Activated naive CD4-positive, alpha-beta T cell treated with anti-CD3 and anti-CD28 coated beads for 36 hours (primary cell): Measurements from ENCODE around the gene LPCAT4. TPM values are rescaled to one million over a fixed set of nuclear protein-coding genes. Genes with fewer than 3 reads are reported as not detected.
"Not testable (repeated sequence)": the region's sequence is repeated elsewhere in the genome, so short reads cannot be mapped to it uniquely, and the experiment has no call there.

Source experiments
- CTCF ChIA-PET: fragments of 350-600 bp; sonication (Branson Sonifier 250); formaldehyde crosslinking; loops from one replicate; lab custom pipeline; 2021; ENCODE audit warnings: antibody characterized with exemption; lab: Charles Lee
- DNase-seq: peaks from one replicate; pipeline ENCODE4 v3.0.0-alpha.2; 2020
- H3K27ac Mint-ChIP-seq: one replicate; pipeline ENCODE4 v1.8.0; 2021; ENCODE audit warnings: mild to moderate bottlenecking, mixed read lengths
- H3K27me3 Mint-ChIP-seq: one replicate; pipeline ENCODE4 v1.8.0; 2021; ENCODE audit warnings: low read depth, mixed read lengths
- H3K36me3 Mint-ChIP-seq: one replicate; pipeline ENCODE4 v1.8.0; 2021; ENCODE audit warnings: low read depth, mixed read lengths
- H3K4me1 Mint-ChIP-seq: one replicate; pipeline ENCODE4 v1.8.0; 2021; ENCODE audit warnings: low read depth, mixed read lengths
- H3K4me3 Mint-ChIP-seq: one replicate; pipeline ENCODE4 v1.8.0; 2021; ENCODE audit warnings: mild to moderate bottlenecking, moderate library complexity, mixed read lengths
- H3K9me3 Mint-ChIP-seq: one replicate; pipeline ENCODE4 v1.8.0; 2021; ENCODE audit warnings: mixed read lengths
- intact Hi-C: fragments of 100-400 bp; cut with micrococcal nuclease; formaldehyde crosslinking; loops from one replicate; pipeline ENCODE4 v1.15.1; 2023
- total RNA-seq, 2 experiments: library from RNA; stranded (reverse); gene quantifications; one replicate each; pipeline ENCODE4 v1.2.3, GENCODE V29; 2021

LPCAT4 gene
- total RNA-seq, 2 experiments from 2014 or later: 63.5 to 66.8 TPM

DNA sequence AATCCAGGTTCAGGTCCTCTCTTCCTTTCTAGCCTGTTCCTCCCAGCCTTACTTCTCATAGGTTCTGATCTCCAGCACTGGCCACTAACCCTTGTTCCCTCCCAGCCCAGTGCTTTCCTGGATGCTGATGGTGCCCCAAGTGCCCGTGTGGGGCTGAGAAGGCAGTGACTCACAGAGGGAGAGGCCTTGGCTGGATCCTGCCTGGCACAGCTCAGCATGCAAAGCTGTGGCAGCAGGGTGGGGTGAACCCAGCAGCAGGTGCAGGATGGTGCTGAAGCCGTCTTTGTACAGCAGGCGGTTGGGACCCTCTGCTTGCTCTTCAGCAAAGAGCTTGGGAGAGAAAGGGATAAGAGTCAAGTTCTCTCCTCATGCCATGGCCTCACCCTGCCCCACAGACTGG lies 7.6 kb downstream of the LPCAT4 start:
- H3K9me3 Mint-ChIP-seq: no peaks in the 10 kb centered on the region
- H3K27ac Mint-ChIP-seq: no peak overlapping the region
- no peaks in the 10 kb centered on the region for H3K27me3 Mint-ChIP-seq
- DNase-seq: no peak
- no peaks in the 10 kb centered on the region for H3K4me1 Mint-ChIP-seq
- CTCF ChIA-PET: interaction anchor here (1.4 kb wide), 1 partner anchor 222 kb away, joined by 5 read pairs; no protein-coding TSS in a partner anchor
- peaks cover 23% of the 10 kb centered on the region for H3K36me3 Mint-ChIP-seq
- intact Hi-C loops: no loop called here
- no peak overlapping the region for H3K4me3 Mint-ChIP-seq

DNA sequence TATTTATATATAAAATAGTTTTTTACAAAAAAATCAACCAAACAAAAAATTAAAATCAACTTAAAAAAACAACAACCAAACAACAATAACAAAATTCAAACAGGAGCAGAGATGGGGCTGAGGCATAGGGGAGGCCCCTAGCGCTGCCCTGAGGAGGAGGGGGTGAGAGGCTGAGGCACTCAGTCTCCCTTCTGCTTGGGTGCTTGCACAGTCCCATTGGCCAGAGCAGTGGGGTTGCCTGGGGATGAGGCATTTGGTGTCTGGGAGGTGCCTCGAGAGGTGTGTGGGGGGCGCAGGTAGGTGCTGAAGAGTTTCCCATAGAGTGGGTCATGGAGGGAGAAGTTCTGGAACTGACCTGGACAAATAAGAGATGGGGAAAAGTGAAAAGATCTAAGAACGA lies 8.0 kb downstream of the LPCAT4 start:
- Mint-ChIP-seq H3K36me3 (peaks cover 25% of the 10 kb centered on the region), H3K27me3 (no peaks in the 10 kb centered on the region)
- intact Hi-C loops: no loop called here

DNA sequence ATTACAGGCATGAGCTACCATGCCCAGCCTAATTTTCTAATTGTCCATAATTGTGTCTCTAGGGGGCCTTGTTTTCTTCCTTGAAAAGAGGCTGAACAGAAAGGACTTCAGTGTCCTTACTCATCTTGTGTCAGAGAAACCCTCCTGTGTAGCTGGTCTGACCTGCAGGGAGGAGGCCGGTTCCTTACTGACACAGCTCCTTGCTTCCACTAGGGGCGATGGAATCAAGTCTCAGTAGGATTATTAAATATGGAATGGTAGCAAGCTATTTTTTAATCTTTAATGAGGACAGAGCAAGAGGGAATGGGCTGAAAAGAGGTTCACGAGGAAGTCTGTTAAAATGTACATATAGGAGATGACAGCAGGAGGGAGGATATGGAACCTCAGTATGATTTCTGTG lies 8.6 kb downstream of the LPCAT4 start:
- Mint-ChIP-seq H3K4me3 (no peak overlapping the region), H3K36me3 (peaks cover 22% of the 10 kb centered on the region), H3K4me1 (no peaks in the 10 kb centered on the region), H3K9me3 (no peaks in the 10 kb centered on the region), H3K27me3 (no peaks in the 10 kb centered on the region), H3K27ac (no peak overlapping the region)
- intact Hi-C loops: no loop called here
- CTCF ChIA-PET: interaction anchor here (1.4 kb wide), 2 partner anchors 15 to 223 kb away, joined by 5 read pairs; partner anchors contain the start of gene NUTM1
- DNase-seq: no peak

More for the DNA sequence above, 8.0 kb downstream of the LPCAT4 start:
- H3K4me1 Mint-ChIP-seq: no peaks in the 10 kb centered on the region
- no peak overlapping the region for H3K27ac Mint-ChIP-seq
- no peak overlapping the region for H3K4me3 Mint-ChIP-seq
- no peaks in the 10 kb centered on the region for H3K9me3 Mint-ChIP-seq
- CTCF ChIA-PET: interaction anchor here (1.4 kb wide), 1 partner anchor 222 kb away, joined by 5 read pairs; no protein-coding TSS in a partner anchor
- DNase-seq: no peak

DNA sequence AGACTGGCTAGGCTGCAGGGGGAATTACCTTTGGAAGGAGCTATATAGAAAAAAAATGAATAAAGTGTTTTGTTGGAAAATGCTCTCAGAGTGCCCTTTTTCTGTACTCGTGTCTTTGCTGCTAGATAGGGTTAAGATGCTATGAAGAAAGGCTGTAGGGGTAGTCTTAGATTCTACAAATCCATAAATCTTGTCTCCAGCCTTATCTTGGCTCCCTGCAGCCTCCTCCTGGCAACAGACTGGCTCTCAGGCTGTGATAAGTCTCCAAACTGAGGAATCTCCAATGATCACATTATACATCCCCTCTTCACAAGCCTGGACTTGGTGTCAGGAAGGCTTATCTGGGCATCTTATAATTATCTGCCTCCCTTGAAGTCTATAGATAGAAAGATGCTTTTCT lies 9.3 kb downstream of the LPCAT4 start:
- Mint-ChIP-seq H3K4me3 (no peak overlapping the region), H3K4me1 (no peaks in the 10 kb centered on the region), H3K27me3 (no peaks in the 10 kb centered on the region), H3K27ac (no peak overlapping the region), H3K36me3 (peaks cover 19% of the 10 kb centered on the region), H3K9me3 (no peaks in the 10 kb centered on the region)
- DNase-seq: no peak
- intact Hi-C loops: no loop called here
- CTCF ChIA-PET: interaction anchor here (1.4 kb wide), 1 partner anchor 14 kb away, joined by 5 read pairs; the partner anchor contains the start of gene NUTM1

DNA sequence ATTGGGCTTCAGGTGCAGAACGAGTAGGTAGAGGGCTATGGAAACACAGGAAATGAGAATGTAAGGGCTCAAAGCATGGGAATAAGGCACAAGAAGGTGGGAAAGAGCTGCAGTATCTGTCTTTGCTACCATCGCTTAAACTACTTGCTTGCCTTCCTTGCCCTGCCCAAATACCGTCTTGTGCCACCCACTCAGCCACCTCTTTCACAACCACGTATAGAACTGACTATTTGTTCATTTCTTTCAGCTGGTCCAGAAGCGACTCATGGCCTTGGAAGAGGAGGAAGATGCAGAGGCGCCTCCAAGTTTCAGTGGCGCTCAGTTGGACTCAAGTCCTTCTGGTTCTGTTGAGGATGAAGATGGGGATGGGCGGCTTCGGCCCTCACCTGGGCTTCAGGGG lies 11.8 kb downstream of the LPCAT4 start:
- H3K4me1 Mint-ChIP-seq: no peaks in the 10 kb centered on the region
- H3K27ac Mint-ChIP-seq: no peak overlapping the region
- H3K27me3 Mint-ChIP-seq: no peaks in the 10 kb centered on the region
- peaks cover 16% of the 10 kb centered on the region for H3K36me3 Mint-ChIP-seq
- CTCF ChIA-PET: interaction anchor here (0.9 to 1.6 kb wide), 2 partner anchors 9 to 12 kb away, joined by 3 to 10 read pairs; partner anchors contain the start of gene LPCAT4
- no peak overlapping the region for H3K4me3 Mint-ChIP-seq
- DNase-seq: no peak
- no peaks in the 10 kb centered on the region for H3K9me3 Mint-ChIP-seq
- intact Hi-C loops: no loop called here

DNA sequence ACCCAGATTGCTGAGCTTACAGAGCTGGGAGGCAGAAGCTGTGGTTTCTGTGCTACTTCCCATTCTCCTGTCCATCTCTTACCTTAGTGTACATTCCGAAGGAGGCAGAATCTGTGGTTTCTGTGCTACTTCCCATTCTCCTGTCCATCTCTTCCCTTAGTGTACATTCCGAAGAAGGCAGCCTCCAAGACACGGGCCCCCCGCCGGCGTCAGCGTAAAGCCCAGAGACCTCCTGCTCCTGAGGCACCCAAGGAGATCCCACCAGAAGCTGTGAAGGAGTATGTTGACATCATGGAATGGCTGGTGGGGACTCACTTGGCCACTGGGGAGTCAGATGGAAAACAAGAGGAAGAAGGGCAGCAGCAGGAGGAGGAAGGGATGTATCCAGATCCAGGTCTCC lies 12.7 kb downstream of the LPCAT4 start:
- Mint-ChIP-seq H3K27me3 (no peaks in the 10 kb centered on the region), H3K4me1 (no peaks in the 10 kb centered on the region), H3K27ac (no peak overlapping the region), H3K4me3 (no peak overlapping the region), H3K36me3 (peaks cover 16% of the 10 kb centered on the region), H3K9me3 (no peaks in the 10 kb centered on the region)
- DNase-seq: no peak
- CTCF ChIA-PET: interaction anchor here (1.6 kb wide), 1 partner anchor 13 kb away, joined by 10 read pairs; the partner anchor contains the start of gene LPCAT4
- intact Hi-C loops: no loop called here

DNA sequence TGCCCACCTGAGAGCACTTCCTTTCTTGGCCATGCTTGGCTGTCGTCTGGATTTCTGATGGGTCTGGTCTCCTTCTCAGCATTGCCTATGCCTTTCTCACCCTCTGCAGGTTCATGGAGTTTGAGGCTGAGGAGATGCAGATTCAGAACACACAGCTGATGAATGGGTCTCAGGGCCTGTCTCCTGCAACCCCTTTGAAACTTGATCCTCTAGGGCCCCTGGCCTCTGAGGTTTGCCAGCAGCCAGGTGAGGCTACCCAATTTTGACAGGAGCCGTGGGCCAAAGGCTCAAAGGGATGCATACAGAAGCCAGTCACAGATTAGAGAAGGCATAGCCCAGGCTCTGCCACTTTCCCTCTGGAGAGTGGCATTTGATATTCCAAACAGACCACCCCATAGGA lies 13.4 kb downstream of the LPCAT4 start:
- intact Hi-C loops: no loop called here
- Mint-ChIP-seq H3K27ac (no peak overlapping the region), H3K27me3 (no peaks in the 10 kb centered on the region), H3K9me3 (no peaks in the 10 kb centered on the region), H3K36me3 (peaks cover 13% of the 10 kb centered on the region), H3K4me3 (no peak overlapping the region), H3K4me1 (no peaks in the 10 kb centered on the region)
- no peak for DNase-seq
- CTCF ChIA-PET: no interaction called here

DNA sequence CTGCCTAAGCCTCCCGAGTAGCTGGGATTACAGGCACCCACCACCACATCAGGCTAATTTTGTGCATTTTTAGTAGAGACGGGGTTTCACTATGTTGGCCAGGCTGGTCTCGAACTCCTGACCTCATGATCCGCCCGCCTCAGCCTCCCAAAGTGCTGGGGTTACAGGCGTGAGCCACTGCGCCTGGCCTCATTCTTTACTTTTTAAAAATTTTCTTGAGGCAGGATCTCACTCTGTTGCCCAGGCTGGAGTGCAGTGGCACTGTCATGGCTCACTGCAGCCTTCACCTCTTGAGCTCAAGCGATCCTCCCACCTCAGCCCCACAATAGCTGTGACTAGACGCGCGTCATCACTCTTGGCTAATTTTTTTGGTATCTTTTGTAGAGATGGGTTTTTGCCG lies 14.0 kb downstream of the LPCAT4 start:
- H3K27ac Mint-ChIP-seq: not testable (repeated sequence)

DNA sequence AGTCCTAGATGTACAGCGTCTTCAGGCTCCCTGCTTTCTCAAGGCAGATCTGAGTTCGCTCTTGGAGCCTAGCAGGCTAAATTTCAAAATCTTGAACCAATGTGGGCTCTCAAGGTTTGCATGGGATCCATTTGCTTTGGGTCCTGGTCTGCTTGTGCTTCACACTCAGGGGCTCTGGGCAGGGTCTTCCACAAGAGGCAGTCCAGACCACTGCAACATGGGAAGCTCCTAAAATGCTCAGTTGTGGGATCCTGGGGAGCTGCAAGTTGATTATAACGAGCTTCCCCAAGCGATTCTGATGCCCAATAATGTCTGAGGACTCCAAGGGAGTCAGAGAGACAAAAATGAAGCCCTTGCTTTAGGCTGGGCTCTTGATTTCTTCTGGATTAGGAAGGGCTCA lies 17.2 kb downstream of the LPCAT4 start:
- Mint-ChIP-seq H3K27me3 (no peaks in the 10 kb centered on the region), H3K9me3 (no peaks in the 10 kb centered on the region), H3K27ac (no peak overlapping the region), H3K4me3 (no peak overlapping the region), H3K36me3 (peaks cover 5% of the 10 kb centered on the region), H3K4me1 (no peaks in the 10 kb centered on the region)
- CTCF ChIA-PET: no interaction called here
- intact Hi-C loops: no loop called here
- DNase-seq: no peak

More for the DNA sequence above, 14.0 kb downstream of the LPCAT4 start:
- DNase-seq, H3K4me1 Mint-ChIP-seq, H3K9me3 Mint-ChIP-seq, H3K27me3 Mint-ChIP-seq, intact Hi-C loops, H3K4me3 Mint-ChIP-seq: not testable (repeated sequence)
- H3K36me3 Mint-ChIP-seq: peaks cover 10% of the 10 kb centered on the region
- CTCF ChIA-PET: interaction anchor here (1.6 kb wide), 1 partner anchor 8 kb away, joined by 4 read pairs; no protein-coding TSS in a partner anchor

DNA sequence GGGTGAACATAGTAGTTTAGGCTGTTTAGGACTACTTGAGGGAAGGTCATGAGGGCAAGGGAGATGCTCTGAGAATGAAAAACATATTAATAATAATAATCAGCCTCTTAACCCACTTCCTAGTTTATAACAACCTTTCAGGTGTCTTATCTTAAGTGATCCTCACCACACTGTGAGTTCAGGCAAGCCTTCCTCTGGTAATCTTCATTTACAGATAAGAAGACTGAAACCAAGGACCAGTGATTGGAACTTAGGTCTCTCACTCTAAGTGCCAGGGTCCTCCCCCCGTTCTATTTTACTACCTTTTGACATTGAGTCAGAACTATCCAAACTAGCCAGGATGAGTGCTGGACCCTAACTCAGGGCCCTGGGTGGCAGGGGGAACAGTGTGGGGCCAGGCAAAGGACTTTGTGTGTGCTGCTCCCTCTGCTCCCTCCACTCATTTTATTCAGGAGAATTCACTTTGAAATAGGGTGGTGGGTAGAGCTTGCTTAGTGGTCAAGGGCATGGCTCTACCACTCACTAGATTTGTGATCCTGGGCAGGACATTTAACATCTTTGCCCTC lies 18.2 kb downstream of the LPCAT4 start:
- H3K36me3 Mint-ChIP-seq: peaks cover 2% of the 10 kb centered on the region
- H3K9me3 Mint-ChIP-seq: no peaks in the 10 kb centered on the region
- CTCF ChIA-PET: no interaction called here
- H3K4me3 Mint-ChIP-seq: no peak overlapping the region
- no peak overlapping the region for H3K27ac Mint-ChIP-seq
- DNase-seq: no peak
- H3K4me1 Mint-ChIP-seq: no peaks in the 10 kb centered on the region
- no peaks in the 10 kb centered on the region for H3K27me3 Mint-ChIP-seq
- intact Hi-C loops: no loop called here

DNA sequence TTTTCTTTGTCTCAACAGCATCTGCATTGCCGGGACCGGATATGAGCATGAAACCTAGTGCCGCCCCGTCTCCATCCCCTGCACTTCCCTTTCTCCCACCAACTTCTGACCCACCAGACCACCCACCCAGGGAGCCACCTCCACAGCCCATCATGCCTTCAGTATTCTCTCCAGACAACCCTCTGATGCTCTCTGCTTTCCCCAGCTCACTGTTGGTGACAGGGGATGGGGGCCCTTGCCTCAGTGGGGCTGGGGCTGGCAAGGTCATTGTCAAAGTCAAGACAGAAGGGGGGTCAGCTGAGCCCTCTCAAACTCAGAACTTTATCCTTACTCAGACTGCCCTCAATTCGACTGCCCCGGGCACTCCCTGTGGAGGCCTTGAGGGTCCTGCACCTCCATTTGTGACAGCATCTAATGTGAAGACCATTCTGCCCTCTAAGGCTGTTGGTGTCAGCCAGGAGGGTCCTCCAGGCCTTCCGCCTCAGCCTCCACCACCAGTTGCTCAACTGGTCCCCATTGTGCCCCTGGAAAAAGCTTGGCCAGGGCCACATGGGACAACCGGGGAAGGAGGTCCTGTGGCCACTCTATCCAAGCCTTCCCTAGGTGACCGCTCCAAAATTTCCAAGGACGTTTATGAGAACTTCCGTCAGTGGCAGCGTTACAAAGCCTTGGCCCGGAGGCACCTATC lies 18.9 kb downstream of the LPCAT4 start:
- Mint-ChIP-seq H3K27ac (no peak overlapping the region), H3K36me3 (peaks cover 2% of the 10 kb centered on the region), H3K4me1 (no peaks in the 10 kb centered on the region), H3K27me3 (no peaks in the 10 kb centered on the region), H3K9me3 (no peaks in the 10 kb centered on the region), H3K4me3 (no peak overlapping the region)
- no peak for DNase-seq
- CTCF ChIA-PET: no interaction called here
- intact Hi-C loops: no loop called here

DNA sequence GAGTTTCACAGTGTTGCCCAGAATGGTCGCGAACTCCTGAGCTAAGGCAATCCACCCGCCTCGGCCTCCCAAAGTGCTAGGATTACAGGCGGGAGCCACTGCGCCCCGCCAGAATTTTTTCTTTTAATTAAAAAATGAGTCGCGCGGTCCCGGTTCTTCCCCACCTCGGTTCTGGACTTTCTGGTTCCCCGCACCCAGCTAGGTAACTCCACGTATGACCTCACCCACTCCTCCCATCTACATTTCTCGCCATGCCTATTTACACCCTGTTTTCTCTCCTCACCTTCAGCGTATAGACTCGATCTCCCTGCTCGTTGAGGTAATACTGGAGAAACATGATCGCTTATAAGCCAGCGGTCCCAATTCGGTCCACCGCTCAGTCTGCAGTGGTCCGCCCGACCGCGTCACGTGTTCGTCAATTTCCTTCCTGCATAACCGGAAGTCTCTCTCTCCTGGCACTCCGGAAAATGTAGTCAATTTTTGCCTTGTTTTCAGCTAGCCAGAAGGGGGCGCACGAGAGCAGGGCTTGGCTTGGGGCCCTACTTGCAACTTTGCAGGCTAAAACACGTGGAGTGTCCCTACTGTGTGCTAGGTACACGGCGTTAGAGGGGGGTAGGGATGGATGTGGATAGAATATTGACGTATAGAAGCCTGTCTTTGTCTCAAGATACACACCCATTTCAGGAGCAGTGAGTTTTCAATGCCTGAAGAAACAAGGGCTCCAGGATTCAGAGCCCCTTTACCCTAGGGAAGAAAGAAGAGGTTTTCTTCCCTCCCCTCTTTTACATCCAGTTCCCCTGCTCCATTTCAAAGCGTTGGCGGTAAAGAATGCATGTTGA lies 24.0 kb downstream of the LPCAT4 start, which contains the start of the genes NOP10 and NUTM1:
TSS of gene NOP10 (minus strand) at position 400 of the 839 bp plus-strand sequence. CDS start at position 337, 63 bp downstream.
TSS of gene NUTM1 (plus strand) at position 579 of the 839 bp plus-strand sequence. CDS start 382 bp downstream, outside the sequence.
- peaks cover 25% of the 10 kb centered on the region for H3K36me3 Mint-ChIP-seq
- H3K27ac Mint-ChIP-seq: no peak within 1 kb of the TSS
- no peaks in the 10 kb centered on the region for H3K27me3 Mint-ChIP-seq
- peak; percentile 98 for DNase-seq
- peaks cover 35% of the 10 kb centered on the region for H3K4me1 Mint-ChIP-seq
- intact Hi-C loops: loop anchor here (1.0 kb wide), 4 partner anchors 24 to 245 kb away; partner anchors contain the start of genes GOLGA8B and LPCAT4
- H3K4me3 Mint-ChIP-seq: no peak within 1 kb of the TSS
- CTCF ChIA-PET: interaction anchor here (0.9 to 2.3 kb wide), 9 partner anchors 15 to 245 kb away, joined by 3 to 21 read pairs (median 5); partner anchors contain the start of genes GOLGA8B and LPCAT4
- H3K9me3 Mint-ChIP-seq: no peaks in the 10 kb centered on the region
